Measurements from ENCODE around the gene FYB1.

FYB1 gene

DNA sequence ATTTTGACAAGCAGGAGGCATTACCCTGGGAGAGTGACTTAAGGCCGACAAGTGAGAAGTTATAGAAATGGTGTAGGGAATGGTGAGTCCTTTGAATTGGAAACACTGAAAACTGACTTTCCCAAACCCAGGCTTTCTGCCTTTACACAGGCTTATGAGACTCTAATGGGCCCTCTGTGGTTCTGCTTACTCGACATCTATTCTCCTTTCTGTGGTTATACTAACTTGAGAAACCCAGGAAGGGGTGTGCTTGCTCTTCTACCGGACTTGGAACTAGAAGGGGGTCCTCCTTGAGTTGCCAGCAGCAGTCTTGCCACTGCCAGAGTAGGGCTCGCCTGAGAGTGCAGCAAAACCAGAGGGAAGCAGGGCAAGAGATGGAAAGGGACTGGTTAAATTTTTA lies 63.3 kb downstream of the FYB1 start:
- DNase-seq: no peak

DNA sequence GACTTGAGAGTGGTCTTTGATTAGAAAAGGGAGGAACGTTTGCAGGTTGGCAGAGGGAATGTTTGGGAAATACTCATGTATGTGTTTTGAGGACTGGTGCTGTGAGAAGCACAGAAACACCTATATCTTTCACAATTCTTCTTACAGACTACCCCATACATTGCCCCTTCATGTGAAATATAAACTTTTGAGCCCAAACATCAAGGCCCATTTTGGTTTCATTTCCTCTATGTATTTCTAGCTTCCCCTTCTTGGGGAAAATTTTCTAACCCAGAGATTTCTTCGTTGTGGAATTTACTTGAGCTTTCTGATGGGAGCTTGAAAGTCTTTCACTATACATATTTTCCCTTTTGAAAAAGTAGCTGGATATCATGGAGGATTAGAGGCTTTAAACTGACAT lies 67.6 kb downstream of the FYB1 start:
- no peak for DNase-seq

GRCh38 chr5:39149966-39150365 lies 69.4 kb downstream of the FYB1 start:
- no peak for DNase-seq

DNA sequence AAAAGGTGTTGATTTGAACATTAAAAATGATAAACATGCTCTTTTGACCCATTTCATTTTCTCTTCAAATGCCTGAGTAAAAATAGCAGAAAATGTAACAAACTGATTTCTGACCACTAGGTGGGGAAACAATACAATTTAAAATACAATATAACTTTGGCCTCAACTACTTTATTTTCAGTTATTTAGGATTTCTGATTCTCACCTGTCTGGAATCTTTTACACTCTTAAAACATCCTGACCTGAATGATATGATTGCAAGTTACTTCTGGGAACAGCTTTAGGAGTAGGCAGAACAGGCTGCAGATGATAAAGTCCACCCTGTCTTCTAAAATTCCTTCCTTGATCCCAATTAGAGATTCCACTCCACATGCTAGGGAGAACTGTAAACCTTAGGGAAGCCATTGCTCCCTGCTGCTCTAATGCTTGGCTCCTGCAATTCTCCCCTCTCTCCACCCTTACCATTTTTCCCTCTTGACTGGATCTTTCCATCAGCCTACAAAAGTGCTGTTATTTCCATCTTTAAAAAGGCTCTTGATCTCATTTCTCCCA lies 70.3 kb downstream of the FYB1 start:
- DNase-seq: no peak

DNA sequence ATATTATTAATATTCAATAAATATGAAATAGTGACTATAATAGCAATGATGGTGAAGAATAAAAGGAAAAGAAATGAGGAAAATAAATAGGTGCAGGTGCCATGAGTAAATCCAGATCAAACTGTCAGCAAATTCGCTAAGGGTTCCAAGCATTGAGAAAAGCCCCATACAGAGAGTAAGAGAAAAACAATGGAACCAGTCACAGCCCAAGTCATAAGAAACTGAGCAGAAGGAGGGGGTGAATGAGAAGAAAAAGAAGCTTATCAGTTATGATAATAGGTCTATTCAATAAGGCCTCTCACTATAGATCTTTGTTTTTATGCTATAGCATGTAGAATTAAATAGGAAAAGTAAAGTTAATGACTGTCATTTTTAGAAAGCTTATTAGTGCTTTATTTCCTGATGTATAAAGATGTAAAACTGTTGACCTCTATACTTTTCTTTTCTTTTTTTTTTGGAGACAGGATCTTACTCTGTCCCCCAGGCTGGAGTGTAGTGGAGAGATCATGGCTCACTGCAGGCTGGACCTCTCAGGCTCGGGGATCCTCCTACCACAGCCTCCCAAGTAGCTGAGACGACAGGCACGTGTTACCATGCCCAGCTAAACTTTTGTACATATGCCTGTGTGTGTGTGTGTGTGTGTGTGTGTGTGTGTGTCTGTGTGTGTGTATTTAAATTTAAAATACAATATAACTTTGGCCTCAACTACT lies 72.4 kb downstream of the FYB1 start:
- DNase-seq: no peak

DNA sequence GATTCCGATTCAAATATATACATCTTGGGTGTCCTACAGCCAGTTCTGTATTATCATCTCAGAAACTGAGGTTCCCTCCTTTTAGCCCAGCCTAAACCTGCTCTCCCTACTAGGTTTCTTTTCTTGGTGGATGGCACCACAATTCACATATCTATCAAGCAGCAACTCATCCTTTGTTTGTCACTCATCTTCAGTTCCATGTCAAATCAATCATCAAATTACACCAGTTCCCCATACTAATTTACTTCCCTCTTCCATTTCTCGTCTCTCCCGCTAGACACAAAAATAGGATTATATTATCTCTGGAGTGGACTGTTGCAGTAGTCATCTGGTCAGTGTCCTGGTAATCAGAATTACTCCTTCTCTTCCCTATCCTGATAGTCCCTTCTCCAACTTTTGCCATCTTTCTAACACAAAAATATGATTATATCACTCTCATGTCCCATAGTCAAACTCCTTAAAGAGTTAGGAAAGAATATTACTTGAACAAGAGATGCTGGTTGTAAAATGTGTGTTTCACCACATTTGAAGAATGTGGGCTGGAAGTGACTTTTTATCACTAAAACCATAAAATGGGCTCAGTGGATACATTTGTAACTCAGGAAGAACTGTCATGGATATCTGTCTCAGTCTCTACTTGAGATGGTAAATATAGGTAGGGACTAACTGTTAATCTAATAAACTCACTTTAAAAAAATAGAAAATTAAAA lies 76.1 kb downstream of the FYB1 start:
- no peak for DNase-seq

- no peak for DNase-seq
These were observed 78.7 kb downstream of the FYB1 start for GRCh38 chr5:39140558-39141168.

DNA sequence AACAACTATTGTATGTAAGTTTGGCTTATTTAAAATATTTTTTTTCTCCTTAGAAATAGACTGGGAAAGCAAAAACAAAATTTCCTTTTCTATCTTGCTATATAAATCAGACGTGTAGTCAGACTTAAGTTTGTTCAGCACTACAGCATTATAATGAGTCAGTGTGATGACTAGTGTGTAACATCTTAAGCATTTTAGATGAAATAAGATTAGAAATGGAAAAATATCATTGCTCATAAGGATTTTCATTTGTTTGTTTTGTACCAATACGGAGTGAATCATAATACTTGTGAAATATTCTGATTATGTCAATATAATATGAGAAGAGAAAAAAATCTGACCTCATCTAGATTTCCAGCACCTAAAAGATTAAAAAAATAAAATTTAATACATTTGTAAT lies 80.5 kb downstream of the FYB1 start:
- no peak for DNase-seq

GRCh38 chr5:39137819-39138451 lies 81.4 kb downstream of the FYB1 start:
- DNase-seq: no peak

DNA sequence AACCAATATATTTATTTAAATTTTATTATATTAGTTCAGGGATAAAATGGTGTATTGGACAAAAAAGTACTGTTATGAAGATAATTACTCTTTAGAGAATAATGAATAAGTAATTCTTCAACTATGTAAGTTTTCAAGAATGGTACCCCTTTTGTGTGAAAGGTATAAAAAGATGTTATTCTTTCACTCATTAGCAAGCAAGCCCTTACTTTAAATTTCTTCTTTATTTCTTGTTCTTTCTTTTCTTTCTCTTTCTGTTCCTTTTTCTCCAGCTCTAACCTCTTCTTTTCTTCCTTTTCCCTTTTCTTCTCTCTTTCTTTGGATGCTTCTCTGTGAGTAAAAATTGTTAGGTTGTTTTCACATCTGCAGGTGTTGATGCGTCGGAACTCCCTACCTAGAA lies 82.0 kb downstream of the FYB1 start:
- no peak for DNase-seq

DNA sequence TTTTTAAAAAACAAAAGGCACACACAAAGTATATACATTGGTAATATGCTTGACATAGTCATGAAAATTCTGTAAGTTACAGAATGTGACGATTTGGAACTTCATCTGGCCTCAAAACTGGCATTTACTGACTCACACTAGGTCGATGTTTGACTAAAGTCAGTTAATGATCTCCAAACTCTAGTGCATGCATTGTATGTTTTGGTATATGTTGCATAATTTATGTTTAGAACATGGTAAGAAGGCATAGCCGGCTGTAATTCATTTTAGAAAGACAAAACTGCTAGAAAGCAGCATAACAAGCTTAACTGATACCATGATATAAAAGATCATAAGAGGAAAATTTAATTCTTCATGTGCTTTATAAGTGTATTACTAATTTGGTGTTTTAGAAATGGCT lies 86.6 kb downstream of the FYB1 start:
- DNase-seq: no peak

DNA sequence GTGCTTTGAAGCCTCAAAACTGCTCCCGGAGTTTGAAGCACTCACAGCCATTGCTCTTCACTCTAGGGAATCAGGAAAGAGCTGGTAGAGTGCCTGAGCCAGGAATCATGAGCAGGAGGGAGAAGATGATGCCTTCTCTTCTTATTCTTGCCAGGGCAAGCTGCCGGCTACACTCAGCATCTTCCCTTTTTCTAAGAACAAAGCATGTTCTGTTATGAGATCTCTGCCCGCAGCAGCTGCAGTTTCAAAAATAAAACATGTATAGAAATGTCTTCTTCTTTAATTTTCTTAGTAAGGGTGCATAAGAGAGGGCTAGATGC lies 87.3 kb downstream of the FYB1 start:
- DNase-seq: no peak

DNA sequence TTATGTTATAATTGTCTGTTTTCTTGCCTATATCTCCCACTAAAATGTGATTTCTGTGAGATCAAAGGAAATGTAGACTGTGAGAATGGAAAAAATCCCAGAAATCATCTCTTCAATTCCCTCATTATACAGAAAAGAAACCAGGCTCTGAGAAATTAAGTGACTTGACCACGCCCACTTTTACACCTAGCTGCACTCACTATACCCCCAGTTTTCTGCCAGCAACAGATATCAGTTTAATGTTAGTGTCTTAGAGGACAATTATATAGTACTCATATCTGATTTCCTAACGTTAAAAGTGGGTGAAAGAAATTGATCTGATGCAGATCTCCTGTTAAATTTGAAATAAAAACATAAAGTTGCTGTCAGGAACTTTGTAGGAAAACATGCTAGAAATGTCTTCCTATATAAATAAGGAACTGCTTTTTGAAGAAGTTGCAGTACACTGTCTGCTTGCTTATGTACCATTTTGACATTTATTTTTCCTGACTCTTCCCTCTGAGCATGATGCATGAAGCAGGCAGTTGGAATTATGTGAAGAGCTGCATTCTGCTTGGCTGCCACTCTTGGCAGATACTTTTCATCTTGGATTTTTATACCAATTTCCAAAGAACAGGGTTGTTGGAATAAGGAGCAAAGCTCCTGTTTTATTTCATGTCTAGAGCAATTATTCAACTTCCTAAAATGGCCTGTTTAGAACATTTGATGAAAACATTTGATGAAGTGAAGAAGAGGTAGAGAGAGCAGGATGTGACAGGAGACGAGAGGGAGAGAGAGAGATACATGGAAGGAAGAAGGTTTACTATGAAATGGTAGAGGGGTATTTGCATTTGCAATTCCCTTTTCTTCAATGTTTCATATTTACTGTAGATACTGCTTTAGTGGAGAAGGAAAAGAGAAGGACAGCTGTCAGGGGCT lies 87.9 kb downstream of the FYB1 start:
- DNase-seq: no peak

DNA sequence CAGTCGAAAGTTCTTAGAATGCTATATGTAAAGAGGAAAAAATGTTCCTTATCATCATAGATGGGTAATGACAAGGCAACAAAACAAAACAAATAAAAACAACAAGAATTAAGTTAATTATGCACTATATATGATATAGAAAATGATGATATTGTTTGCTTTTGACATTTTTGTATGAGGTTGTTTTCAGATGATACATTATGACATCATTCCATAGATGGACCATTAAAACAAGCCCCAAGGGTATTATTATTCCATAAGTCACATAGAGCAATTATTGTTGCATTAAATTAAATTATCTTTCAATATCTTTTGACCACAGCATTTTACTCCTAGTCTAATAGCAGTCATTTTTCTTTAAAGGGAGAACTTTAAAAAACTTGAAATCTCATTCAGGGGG lies 88.6 kb downstream of the FYB1 start:
- DNase-seq: no peak

GRCh38 chr5:39121922-39122321 lies 97.4 kb downstream of the FYB1 start:
- DNase-seq: no peak

GRCh38 chr5:39121315-39121714 lies 98.0 kb downstream of the FYB1 start:
- no peak for DNase-seq

GRCh38 chr5:39120052-39120420 lies 99.3 kb downstream of the FYB1 start:
- DNase-seq: no peak

DNA sequence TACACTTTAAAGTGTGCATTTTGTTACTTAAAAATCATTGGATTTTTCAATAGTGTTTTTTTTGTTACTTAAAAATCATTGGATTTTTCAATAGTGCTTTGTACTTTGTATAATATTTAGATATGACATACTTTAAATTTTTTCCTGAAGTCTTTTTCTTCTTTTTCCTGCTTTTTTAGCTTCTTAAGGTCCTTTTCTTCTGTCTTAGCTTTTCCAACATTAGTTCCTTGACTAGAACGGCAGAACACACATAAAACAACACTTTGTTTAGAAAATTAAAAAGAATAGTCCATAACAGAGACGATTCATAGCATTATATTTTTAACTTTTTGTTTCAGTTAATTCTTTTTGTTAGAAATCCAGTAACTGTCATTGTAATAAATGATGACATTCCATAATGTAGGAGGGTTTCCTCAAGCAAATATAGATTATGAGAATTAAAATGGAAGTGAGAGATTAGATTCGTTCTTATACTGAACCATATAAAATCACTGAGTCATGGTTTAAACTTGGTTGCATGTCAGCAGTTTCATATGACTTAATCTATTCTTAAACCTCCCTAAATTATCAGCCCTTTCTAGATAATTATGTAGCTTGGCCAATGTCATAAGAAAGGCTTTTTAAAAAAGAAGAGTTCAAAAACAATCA lies 99.8 kb downstream of the FYB1 start:
- no peak for DNase-seq

GRCh38 chr5:39118638-39119037 lies 100.7 kb downstream of the FYB1 start:
- DNase-seq: no peak

DNA sequence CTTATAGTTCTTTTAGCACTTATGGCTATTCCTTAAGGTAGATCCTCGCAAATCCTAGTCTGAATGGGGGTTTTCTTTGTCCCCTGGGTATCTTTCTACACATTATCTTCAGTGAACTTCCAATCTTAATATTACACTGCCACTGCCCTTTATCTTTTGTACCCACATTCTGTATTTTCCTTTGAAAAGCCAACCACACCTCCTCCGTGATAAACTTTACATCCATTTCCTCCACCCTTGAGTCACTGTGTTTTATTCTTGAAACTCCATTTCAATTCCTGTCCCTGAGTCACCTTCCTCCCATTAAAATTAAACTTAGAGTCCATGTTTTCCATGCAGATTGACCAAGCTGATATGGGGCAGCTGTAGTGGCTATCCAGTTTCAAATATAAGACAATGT lies 102.0 kb downstream of the FYB1 start:
- no peak for DNase-seq

- no peak for DNase-seq
These were observed 102.8 kb downstream of the FYB1 start for GRCh38 chr5:39116344-39117170.

Measured in NCI-H2107 (cell line).